Progenitor cell of endocrine pancreas (in vitro differentiated cells): Measurements from ENCODE around the gene DDX54. TPM values are rescaled to one million over a fixed set of nuclear protein-coding genes. Genes with fewer than 3 reads are reported as not detected.

Experiments
- DNase-seq: peaks from one replicate; pipeline ENCODE4 v3.0.0; 2021; ENCODE audit warnings: low spot score; ENCODE audit not compliant: unreplicated experiment
- H3K27ac Mint-ChIP-seq: 2 replicates; pipeline ENCODE4 v1.8.0; 2021; ENCODE audit warnings: mild to moderate bottlenecking, moderate library complexity, mixed read lengths
- H3K27me3 Mint-ChIP-seq: 2 replicates; pipeline ENCODE4 v1.8.0; 2021; ENCODE audit warnings: mixed read lengths
- H3K36me3 Mint-ChIP-seq: 2 replicates; pipeline ENCODE4 v1.8.0; 2022; ENCODE audit warnings: mixed read lengths; ENCODE audit not compliant: insufficient read depth
- H3K4me1 Mint-ChIP-seq: 2 replicates; pipeline ENCODE4 v1.8.0; 2021; ENCODE audit warnings: low read depth, mixed read lengths
- H3K4me3 Mint-ChIP-seq: 2 replicates; pipeline ENCODE4 v1.8.0; 2021; ENCODE audit warnings: low read depth, mild to moderate bottlenecking, moderate library complexity, mixed read lengths
- H3K9me3 Mint-ChIP-seq: 2 replicates; pipeline ENCODE4 v1.8.0; 2021; ENCODE audit warnings: low read depth, mixed read lengths
- CTCF ChIP-seq: fragments of 200-600 bp; sonication (generic); IDR thresholded peaks from one replicate; pipeline ENCODE4 v1.5.0; 2021; ENCODE audit warnings: antibody characterized with exemption, mild to moderate bottlenecking; ENCODE audit not compliant: unreplicated experiment
- microRNA-seq: library from miRNA; unstranded; fragments of <30 nt; microRNA quantifications from one replicate; pipeline ENCODE4 v1.1.0, GENCODE V29; 2020; ENCODE audit warnings: borderline number of aligned reads; ENCODE audit not compliant: unreplicated experiment
- total RNA-seq: library from RNA; stranded (reverse); gene quantifications from 2 replicates; pipeline ENCODE4 v1.2.1, GENCODE V29; 2021

The DDX54 gene
- total RNA-seq, 1 donor from 2014 or later: 61.5 TPM

- no peak for TF ChIP-seq CTCF
- peaks cover 54% of the 10 kb centered on the region for H3K27me3 Mint-ChIP-seq
- H3K36me3 Mint-ChIP-seq: no peaks in the 10 kb centered on the region
- H3K9me3 Mint-ChIP-seq: no peaks in the 10 kb centered on the region
- no peak overlapping the region for H3K27ac Mint-ChIP-seq
- H3K4me1 Mint-ChIP-seq: no peaks in the 10 kb centered on the region
- H3K4me3 Mint-ChIP-seq: no peak overlapping the region
- DNase-seq: no peak
These were observed 75.2 kb downstream of the DDX54 start for GRCh38 chr12:113109872-113110599.

DNA sequence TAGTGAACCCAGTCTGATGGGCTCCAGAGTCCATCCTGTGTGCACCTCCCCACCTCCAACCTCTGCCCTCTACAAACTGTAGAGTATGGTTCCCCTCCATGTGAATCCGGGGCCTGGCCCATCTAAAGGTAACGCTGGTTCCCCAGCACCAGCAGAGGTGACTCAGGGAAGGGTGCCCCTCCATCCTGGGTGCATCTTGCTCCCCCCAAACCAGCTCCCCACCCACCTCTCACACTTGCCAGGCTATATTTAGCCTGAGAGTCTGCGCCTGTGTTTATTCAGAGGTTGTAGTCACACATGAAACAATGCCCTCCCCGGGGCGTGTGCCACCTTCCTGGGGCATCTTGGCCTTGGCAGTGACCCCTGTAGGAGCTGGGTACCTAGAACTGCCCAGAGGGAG lies 75.9 kb downstream of the DDX54 start:
- no peak for DNase-seq
- H3K36me3 Mint-ChIP-seq: no peaks in the 10 kb centered on the region
- no peak for TF ChIP-seq CTCF
- H3K4me3 Mint-ChIP-seq: no peak overlapping the region
- no peak overlapping the region for H3K27ac Mint-ChIP-seq
- H3K27me3 Mint-ChIP-seq: peaks cover 59% of the 10 kb centered on the region
- no peaks in the 10 kb centered on the region for H3K4me1 Mint-ChIP-seq
- H3K9me3 Mint-ChIP-seq: no peaks in the 10 kb centered on the region

DNA sequence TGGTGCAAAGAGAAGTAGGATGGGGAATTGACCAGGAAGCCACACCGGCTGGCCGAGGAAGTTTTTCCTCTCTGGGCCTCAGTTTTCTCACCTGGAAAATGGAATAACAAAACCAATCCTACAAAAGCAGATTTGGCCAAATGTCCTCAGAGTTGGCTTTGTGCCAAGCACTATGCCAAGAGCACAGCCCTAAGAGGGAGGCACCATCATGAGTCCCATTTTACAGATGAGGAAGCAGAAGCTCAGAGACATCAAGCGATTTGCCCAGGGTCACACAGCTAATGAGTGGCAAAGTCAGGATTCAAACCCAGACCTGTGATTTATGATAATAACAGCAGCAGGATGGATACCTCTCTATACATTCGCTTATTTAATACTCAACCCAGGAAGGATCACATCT lies 77.0 kb downstream of the DDX54 start:
- no peak for DNase-seq
- H3K27ac Mint-ChIP-seq: no peak overlapping the region
- H3K4me3 Mint-ChIP-seq: no peak overlapping the region
- no peak for TF ChIP-seq CTCF
- no peaks in the 10 kb centered on the region for H3K36me3 Mint-ChIP-seq
- H3K27me3 Mint-ChIP-seq: peaks cover 56% of the 10 kb centered on the region
- no peaks in the 10 kb centered on the region for H3K4me1 Mint-ChIP-seq
- H3K9me3 Mint-ChIP-seq: no peaks in the 10 kb centered on the region

Small RNAs within 50 kb of the gene (microRNA-seq; reads per million reads assigned to microRNA genes)
- gene MIR7106: 1.8 reads per million

Other genes with a start within 250 kb of the DDX54 start
- 1.00 and 1.1 TPM in 2 replicates for gene OAS3, start 247.0 kb downstream of the DDX54 start, total RNA-seq
- gene OAS2, start 207.0 kb downstream of the DDX54 start, total RNA-seq: not detected in 2 replicates
- gene DTX1, start 128.7 kb downstream of the DDX54 start, total RNA-seq: 1.8 TPM in 2 replicates
- 0.36 and 0.46 TPM in 2 replicates for gene RASAL1, start 49.7 kb downstream of the DDX54 start, total RNA-seq
- gene CFAP73, start 35.8 kb downstream of the DDX54 start, total RNA-seq: not detected in 2 replicates
- 15.6 and 16.2 TPM in 2 replicates for gene RITA1, start 243 bp upstream of the DDX54 start, total RNA-seq
- 32.1 and 34.1 TPM in 2 replicates for gene TPCN1, start 36.0 kb upstream of the DDX54 start, total RNA-seq
- 9.8 and 11.0 TPM in 2 replicates for gene SLC8B1, start 149.6 kb upstream of the DDX54 start, total RNA-seq
- gene PLBD2, start 173.1 kb upstream of the DDX54 start, total RNA-seq: 47.7 and 48.0 TPM in 2 replicates
- gene SDS, start 218.4 kb upstream of the DDX54 start, total RNA-seq: not detected in 2 replicates
- gene SDSL, start 236.9 kb upstream of the DDX54 start, total RNA-seq: 14.0 and 17.2 TPM in 2 replicates